Stimulated activated CD4-positive, alpha-beta T cell treated with anti-CD3 and anti-CD28 coated beads, Interleukin-15, amount 100 ng/mL, for 1 hour (primary cell): ENCODE results near the gene KRT16.
"Not testable (repeated sequence)": the region's sequence is repeated elsewhere in the genome, so short reads cannot be mapped to it uniquely, and the experiment has no call there.

ENCODE experiments used
- DNase-seq, 2 donors: peaks; one replicate each; pipeline ENCODE4 v3.0.0-alpha.2; 2020; ENCODE audit warnings: low read depth in 1 of 2, low spot score in 1 of 2

Gene KRT16

DNA sequence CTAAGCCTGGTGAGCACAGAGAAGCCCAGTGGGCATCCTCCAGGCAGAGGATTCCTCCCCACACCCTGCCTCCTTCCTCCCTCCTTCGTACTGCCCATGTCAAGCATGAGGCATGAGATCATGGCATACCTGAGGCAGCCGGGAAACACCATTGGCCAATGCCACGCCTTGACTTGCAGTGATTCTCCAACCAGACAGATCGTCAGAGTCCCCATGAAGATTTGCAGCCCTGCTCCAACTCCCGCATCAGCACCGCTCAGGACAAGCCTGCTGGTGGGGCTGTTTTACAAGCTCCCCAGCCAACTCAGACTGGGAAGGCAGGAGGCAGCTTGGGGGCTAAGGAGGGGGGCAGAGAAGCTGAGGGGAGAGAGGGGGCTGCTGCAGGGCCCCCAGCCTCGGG lies 2.9 kb upstream of the KRT16 start:
- no peak for DNase-seq

DNA sequence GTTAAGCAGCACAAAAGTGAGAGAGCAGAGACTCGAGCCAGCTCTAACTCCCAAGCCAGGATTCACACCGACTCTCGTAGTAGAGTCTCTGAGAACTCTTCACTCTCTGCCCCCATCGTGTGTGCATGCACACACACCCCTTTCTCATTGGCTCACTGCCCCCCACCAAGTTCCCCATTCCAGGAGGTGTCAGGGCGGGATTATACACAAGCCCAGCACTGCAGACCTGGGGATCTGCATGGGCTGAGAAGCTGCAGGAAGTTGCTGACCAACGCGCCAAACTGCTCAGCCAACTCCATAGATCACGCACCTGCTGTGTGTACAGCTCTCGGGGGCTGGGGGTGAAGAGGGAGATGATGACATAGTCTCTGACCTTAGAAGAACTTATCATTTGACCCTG lies 2.2 kb upstream of the KRT16 start:
- DNase-seq = not testable (repeated sequence)

DNA sequence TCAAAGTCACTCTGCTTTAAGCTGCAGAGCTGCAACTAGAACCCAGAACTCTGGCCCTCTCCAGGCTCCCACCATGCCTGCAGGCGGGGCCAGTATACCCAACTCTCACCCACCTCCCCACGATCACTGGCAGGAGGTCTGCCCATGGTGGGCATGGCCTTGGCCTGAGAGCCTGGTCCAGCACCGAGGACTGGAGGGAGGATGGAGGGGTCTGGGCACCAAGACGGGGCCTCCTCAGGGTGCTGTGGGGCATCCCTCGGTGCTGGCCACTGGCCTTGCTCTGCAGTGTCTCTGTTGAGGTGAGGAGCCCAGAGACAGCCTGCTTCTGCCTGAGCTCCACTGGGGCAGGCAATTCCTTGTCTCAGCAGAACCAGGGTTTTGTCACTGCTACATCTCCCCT lies 1.5 kb upstream of the KRT16 start:
- DNase-seq = no peak

DNA sequence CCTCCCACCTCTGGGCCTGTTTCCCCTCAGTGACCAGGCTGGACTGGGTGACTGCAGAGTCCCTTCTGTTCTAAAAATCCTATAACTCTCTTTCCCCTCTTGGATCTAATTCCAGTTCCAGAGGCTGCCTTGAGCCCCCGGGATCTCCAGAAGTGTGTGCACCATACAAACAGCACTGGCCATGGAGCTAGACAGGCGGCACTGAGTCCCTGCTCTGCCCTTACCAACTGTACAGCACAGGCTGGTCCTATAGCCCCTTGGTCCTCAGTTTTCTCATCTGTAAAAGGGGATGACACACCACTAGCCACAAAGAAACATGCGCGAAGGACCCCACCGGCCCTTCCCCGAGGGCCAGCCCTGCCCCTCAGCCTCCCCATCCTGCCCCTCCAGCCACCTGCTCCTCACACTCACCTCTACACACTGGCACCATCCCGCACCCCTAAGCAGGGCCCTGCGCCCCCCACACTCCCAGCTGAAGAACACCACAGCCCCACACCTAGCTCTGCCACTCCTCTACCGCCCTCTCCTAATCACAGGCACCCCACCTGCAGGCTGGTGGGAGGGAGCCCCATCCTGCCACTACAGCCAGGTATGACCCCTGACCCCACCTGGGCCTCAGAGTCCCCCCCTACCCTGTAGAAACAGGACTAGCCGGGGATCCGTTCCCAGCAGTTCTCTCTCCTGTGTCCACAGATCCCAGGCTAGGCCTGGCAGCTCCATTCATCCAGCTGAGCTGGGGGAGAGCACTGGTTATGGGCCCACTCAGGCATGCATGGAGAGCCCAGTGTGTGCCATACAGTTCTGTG lies 913 bp upstream of the KRT16 start:
- no peak for DNase-seq

DNA sequence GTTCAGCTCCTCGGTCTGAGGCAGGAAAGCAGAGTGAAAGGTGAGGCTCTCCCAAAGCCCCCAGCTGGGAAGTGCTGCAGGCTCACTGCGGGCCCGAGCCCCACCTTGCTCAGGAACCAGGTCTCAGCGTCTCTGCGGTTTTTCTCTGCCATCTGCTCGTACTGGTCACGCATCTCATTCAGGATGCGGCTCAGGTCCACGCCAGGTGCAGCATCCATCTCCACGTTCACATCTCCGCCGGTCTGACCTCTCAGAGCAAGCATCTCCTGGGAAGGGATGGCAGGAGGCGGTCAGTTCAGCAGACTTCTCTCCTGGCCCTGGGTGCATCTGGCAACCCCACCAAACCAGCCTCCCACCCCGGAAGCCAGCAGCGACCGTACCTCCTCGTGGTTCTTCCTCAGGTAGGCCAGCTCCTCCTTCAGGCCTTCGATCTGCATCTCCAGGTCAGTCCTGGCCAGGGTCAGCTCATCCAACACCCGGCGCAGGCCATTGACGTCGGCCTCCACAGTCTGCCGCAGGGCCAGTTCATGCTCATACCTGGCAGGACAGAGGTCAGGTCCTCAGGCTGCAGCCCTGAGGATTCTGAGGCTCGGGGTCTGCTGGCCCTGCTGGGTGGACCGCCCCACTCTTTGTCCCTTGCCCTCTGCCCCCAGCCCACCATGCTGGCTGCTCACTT lies 1.5 kb downstream of the KRT16 start:
- no peak for DNase-seq

DNA sequence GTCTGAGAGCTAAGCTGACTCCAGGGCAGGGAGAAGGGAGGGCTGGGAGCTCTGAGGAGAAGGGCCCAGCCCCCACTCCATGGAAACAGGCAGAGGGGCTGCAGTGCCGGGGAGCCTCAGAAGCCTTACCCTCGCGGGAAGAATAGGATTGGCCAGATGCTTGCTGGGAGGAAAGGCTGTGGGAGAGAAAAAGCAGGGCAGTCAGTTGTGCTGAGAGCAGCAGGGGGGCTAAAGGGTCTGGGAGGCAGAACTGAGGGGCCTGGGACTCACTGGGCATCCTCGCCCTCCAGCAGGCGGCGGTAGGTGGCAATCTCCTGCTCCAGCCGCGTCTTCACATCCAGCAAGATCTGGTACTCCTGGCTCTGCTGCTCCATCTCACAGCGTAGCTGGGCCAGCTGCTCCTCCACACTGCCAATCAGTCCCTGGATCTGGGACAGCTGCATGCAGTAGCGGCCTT lies 2.5 kb downstream of the KRT16 start:
- DNase-seq = not testable (repeated sequence)

DNA sequence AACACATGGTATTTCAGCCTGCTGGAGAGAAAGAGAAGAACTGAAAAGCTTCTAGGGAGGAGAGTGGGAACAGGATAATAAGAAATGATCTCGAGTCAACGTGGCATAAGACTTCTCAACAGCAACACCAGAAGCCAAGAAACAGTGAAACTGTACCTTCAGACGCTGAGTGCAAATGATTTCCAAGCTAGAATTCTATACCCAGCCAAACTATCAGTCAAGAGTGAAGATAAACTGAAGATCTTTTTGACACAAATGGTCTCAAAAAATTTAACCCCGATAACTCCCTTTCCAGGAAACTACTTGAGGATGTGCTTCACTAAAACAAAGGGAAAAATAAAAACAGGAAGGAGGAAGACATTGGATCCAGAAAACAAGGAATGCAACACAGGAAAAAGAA lies 5.6 kb downstream of the KRT16 start:
- not testable (repeated sequence) for DNase-seq

DNA sequence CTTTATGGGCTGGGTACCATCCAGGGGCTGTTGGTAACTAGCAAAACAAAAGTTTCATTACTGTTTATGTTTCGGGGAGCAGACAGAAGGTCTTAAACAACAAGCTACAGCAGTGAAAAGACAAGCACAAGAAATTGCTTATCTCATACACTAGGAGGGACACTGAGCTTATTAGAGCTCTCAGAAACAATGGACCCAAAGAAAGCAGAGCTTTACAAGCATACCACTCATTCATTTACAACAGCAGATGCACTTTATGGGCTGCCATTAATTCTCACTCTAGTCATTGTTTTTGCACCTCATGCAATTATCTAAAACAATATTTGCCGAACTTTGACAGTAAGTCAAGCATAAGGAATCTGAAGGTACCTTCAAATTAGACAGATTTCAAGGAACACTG lies 10.0 kb downstream of the KRT16 start:
- DNase-seq = no peak

DNA sequence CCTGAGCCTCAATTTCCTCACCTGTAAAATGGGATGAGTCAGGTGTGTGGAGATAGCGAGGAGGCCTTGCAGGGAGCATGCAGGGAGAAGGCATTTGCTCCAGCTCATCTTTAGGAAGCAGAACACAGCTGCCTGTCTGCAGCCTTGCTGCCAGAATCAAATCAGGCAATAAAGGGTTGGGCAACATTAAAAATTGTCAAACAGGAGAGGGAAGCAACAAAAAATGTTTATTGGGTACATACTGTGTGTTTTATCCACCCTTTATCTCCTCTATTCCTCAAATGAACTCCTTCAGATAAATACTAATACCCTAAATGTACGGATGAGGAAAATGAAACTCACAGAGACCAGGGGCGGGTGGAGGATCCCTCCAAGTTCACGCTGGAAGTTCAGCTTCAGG lies 12.2 kb downstream of the KRT16 start:
- DNase-seq = no peak

DNA sequence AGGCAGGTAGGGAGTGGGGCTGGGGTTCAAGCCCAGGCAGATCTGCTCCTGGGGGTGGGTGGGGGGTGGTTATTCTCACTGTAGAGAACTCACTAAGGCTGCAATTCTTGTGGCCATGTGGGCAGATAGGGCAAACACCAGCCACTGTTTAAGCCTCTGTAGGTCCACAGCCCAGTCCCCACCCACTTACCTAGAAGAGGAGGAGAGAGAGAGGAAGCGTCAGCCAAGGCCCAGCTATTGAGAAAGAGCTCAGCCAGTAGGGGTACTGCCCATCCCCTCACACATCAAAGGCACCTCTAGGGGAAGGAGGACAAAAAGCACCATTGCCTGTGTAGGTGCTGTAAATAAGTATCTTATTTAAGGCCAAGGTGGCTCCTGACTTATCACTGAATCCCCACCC lies 12.9 kb downstream of the KRT16 start:
- DNase-seq = no peak

DNA sequence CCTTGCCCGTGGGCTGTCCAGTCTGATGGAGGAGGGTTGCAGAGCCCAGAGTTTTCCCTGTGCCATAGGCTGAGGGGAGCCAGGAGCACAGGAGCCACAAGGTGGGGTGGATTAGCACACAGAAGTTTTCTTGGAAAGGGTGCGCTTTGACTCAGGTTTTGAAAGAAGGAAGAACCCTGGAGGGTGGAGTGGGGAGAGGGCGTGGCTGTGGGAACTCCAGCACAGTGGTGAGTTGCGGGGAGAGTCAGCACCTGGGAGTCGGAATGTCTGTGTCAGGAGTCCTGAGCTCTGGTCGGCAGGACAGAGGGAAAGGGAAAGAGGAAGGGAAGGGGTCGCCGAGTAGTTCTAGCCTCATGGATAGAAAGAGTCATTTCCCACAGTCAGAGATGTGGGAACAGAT lies 17.0 kb downstream of the KRT16 start:
- no peak for DNase-seq

DNA sequence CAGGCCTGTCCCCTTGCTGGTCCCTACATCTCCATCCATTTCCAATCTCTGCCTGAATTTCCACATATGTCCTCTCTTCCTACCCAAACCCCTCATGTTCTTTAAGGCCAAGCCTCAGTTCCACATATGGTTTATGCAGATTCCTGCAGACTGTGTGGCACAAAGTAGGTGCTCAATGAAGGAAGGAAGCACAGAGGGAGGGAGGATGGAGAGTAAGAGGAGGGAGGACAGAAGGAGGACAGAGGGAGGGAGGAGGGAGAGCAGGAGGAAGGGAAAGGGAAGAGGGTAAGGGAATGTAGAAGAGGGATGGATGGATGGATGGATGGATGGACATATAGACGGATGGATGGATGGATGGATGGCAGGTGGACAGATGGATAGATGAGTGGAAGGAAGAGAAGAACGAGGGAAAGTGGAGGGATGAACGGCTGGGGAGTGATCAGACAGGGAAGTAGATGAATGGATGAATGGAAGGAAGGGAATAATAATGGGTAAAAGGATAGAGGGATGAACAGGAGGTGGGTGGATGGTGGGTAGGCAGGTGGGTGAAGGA lies 18.1 kb downstream of the KRT16 start:
- DNase-seq = no peak

DNA sequence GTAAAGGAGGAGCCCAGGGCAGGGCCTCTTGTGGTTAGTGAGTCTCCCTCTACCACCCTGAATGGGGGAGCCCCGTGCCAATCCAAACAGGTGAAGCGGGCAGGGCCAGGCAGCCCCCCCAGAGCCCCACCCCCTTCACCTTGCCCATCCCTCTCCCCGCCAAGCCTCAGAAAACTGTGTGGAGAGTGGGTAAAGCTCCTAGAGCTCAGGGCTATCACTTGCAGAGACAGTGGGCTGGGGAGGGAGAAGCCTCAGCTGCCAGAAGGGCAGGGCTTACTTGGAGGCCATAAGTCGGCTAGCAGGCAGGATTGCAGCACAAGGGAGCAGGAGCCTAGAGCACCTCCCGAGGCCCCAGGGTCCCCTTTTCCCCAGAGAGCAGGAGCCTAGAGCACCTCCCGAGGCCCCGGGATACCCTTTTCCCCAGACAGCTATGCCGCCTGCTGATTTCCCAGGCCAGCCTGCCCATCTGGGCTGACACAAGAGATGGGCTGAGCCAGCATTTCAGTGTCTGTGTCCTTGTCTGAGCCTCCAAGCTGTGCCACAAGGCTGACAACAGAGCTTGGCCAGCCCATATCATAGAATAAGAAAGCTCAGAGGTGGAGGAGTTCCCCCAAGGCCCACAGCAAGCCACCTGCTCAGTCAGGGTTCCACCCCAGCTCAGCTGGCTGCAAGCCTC lies 19.1 kb downstream of the KRT16 start:
- no peak for DNase-seq

DNA sequence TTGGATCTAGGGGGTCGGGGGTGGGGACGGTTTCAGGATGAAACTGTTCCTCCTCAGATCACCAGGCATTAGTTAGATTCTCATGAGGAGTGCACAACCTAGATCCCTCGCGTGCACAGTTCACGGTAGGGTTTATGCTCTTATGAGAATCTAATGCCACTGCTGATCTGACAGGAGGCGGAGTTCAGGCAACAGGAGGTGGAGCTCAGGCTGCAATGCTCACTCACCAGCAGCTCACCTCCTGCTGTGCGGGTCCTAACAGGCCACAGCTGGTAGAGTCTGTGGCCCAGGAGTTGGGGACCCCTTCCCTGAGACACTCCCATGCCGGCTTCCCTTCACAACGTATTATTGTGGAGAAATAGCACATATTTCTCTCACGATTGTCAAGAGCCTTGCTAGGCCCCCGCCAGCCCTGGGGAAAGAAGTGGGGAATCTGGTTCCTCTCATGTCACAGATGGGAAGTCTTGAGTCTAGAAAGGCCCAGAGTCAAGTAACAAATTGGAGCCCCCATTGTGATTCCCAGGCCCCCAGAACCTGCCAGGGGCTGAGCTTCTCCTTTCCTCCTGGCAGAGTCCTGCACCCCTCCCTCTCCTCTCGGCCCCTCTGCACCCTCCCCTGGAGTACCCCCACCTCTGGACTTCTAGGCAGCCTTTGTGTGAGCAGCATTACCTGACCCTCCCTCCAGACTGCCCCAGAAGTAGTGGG lies 19.8 kb downstream of the KRT16 start:
- no peak for DNase-seq

DNA sequence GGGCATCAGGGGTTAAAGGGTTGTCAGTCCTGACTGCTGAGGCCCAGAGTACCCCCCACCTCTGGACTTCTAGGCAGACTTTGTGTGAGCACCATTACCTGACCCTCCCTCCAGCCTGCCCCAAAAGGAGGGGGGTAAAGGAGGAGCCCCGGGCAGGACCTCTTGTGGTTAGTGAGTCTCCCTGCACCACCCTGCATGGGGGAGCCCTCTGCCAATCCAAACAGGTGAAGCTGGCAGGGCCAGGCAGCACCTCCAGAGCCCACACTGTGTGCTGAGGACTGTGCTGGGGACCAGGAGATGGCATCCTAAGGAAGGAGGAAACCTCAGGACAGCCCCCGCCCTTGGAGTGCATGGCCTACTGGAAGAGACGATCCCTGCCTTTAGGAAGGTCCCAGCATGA lies 23.3 kb downstream of the KRT16 start:
- DNase-seq = no peak

DNA sequence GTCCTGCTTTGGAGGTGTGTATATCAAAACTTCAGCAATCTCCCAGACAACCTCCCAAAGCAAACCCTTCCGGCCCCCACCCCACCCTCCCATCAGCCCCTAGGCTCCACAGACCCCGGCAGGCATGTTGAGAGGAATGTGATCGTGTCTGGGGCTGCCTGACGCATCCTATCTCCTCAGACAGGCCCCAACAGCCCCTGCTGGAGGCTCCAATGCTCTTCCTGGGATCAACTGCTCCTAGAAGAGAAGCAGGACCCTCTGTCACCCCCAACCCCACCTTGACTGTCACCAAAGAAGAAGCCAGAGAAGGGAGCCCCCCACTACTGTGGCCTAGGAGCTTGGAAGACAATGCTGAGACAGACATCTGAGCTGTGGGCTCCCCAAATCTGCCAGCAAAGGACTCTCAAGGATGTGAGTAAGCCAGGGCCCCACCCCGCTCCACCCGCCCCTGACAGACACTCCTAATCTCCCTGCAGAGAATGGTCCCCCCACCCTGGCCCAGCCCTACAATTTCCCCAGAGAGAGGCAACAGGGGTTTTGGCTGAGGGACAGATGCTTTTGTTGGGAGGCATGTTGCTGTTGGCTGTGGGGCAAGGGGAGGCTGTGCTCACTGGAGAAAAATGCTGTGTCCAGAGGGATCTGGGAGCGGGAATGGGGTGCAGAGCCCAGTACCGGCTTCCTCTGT lies 24.3 kb downstream of the KRT16 start:
- DNase-seq = no peak

DNA sequence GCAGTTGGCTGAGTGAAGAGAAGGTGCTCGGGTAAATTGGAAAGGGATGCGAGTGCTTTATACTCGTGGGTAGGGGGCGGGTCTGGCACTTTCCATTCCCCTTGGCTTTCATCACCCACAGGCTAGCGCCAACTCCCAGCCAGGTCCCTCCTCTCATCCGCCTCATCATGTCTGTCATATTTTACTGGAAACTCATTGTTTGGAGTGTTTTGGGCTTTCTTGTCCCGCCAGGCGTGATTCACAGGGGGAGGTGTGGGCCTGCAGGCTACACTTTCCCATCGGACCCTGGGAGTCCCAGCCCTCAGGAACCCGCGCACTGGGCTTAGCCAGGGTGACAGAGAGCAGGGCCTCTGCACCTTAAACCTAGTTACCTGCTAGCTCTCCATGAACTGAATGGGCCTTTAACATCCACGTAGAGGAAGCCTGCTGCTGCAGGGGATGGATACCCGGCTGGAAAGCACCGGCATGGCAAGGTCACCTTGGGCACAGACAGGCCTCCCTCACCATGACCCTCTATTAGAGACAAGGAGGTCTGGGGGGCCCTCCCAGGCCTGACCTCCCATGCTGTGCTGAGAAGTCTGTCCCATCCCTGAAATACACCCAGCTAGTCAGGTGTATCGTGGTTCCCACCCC lies 25.6 kb downstream of the KRT16 start, which contains the start of gene KRT14:
Gene KRT14, minus strand, starts transcription at position 33 of the 633 bp plus-strand sequence. CDS start 61 bp downstream, outside the sequence.
- DNase-seq = no peak

DNA sequence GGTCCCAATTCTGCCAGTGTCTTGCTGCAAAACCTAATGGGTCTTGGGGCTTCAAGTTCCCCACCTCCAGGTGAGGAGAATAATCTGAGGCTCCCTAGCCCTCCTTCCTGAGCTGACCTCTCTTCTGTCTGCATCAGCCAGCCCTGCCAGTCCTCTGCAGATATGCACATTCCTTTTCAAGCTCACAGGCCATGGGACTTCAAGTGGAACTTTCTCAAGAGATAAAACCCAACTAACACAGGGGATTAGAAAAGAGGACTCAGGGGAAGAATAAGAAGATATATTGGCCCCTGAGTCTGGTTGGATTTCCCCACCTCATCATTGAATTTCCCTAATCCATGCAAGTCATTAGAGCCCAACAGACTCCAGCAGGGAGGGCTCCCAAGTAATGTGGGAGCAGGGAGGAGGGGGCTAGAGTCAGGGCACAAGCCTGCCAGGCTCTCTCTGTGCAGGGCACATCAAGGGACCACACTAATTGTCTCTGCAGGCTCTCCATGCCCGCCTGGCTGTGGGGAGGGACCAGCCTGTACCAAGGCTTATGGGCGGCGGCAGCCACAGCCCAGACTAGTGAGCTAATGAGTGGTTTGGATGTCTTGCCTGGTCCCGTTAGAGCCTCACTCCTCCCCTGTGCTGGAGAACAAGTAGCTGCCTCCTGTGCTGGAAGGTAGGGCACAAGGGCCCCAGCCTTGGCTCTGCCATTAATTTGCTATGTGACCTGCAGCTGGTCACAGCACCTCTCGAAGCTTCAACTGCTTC lies 27.1 kb downstream of the KRT16 start:
- no peak for DNase-seq

DNA sequence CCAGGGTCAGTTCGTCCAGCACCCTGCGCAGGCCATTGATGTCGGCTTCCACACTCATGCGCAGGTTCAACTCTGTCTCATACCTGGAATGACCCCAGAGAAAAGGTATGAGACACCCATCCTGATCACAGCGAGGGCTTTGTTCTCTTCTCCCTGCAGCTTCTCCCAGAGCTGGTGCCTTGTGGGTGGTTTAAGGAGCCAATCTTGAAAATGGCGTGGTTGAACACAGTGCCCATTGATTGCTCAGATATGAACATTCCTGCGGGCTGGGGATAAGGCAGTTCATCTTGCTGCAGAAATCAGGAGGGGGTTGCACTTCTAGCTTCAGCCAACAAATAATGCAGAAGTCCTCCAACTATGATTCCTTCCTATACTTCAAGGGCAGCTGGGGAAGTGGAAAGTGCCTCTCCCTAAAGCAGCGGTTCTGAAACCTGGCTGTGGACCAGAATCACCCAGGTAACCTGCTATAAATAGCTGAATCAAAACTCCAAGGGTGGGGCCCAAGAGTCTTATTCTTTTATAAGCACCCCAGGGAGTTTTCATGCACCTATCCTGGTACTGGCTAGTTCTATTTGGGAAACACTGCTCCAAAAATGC lies 28.1 kb downstream of the KRT16 start:
- DNase-seq = not testable (repeated sequence)
